CD14-positive monocyte (primary cell): ENCODE results near the gene TNNI3. TPM values are rescaled to one million over a fixed set of nuclear protein-coding genes. Genes with fewer than 3 reads are reported as not detected.

ENCODE experiments used
- DNase-seq, 3 donors: peaks; one replicate each; pipeline ENCODE4 v3.0.0-alpha.2; 2011 to 2022
- H2AFZ ChIP-seq: 2 replicates; pipeline ENCODE4 v1.6.0; 2012; ENCODE audit warnings: mild to moderate bottlenecking, low read depth, low read length, inconsistent platforms; ENCODE audit not compliant: insufficient read depth, poor library complexity, severe bottlenecking
- H3K27ac ChIP-seq, 2 donors: 1 replicate in 1 of 2; 2 replicates in 1 of 2; pipeline ENCODE4 v1.5.1; 2012 to 2013; ENCODE audit warnings: low read length in 2 of 2, control low read depth in 1 of 2, inconsistent platforms in 1 of 2, low read depth in 1 of 2, mild to moderate bottlenecking in 1 of 2
- H3K27me3 ChIP-seq, 2 donors: one replicate each; pipeline versions ENCODE4 v1.6.0 to v1.6.1; 2011 to 2013; ENCODE audit warnings: low read length in 2 of 2; ENCODE audit not compliant: control insufficient read depth in 2 of 2, insufficient read depth in 2 of 2
- H3K36me3 ChIP-seq, 2 donors: replicated peaks in 1 of 2; 1 replicate in 1 of 2; 2 replicates in 1 of 2; pipeline versions ENCODE4 v1.5.1 to v1.6.1; 2012 to 2013; ENCODE audit warnings: low read length in 2 of 2, control low read depth in 1 of 2, inconsistent platforms in 1 of 2, mild to moderate bottlenecking in 1 of 2; ENCODE audit not compliant: insufficient read depth in 2 of 2, control insufficient read depth in 1 of 2
- H3K4me1 ChIP-seq, 2 donors: 1 replicate in 1 of 2; 2 replicates in 1 of 2; pipeline versions ENCODE4 v1.5.1 to v1.6.1; 2012 to 2013; ENCODE audit warnings: low read length in 2 of 2, control low read depth in 1 of 2, inconsistent platforms in 1 of 2, mild to moderate bottlenecking in 1 of 2, moderate library complexity in 1 of 2; ENCODE audit not compliant: insufficient read depth in 2 of 2, control insufficient read depth in 1 of 2
- H3K4me2 ChIP-seq: replicated peaks from 2 replicates; pipeline ENCODE3; 2012; ENCODE audit warnings: low read length, moderate library complexity, mild to moderate bottlenecking; ENCODE audit not compliant: poor library complexity, severe bottlenecking; ENCODE audit errors: extremely low read depth
- H3K4me3 ChIP-seq, 3 experiments: fragments of 200-600 bp in 1 of 3; sonication (generic) in 1 of 3; replicated peaks in 1 of 3; 1 replicate in 2 of 3; 2 replicates in 1 of 3; pipeline ENCODE4 v1.5.1; 2011 to 2013; ENCODE audit warnings: low read length in 3 of 3, mild to moderate bottlenecking in 3 of 3, control low read depth in 2 of 3, low read depth in 2 of 3, inconsistent platforms in 1 of 3, moderate library complexity in 1 of 3
- H3K79me2 ChIP-seq: 2 replicates; pipeline ENCODE4 v1.6.0; 2012; ENCODE audit warnings: mild to moderate bottlenecking, control low read depth, inconsistent platforms, low read length, moderate library complexity; ENCODE audit not compliant: insufficient read depth
- H3K9ac ChIP-seq: 2 replicates; pipeline ENCODE4 v1.6.0; 2017; ENCODE audit warnings: low read length, mild to moderate bottlenecking; ENCODE audit not compliant: insufficient read depth, poor library complexity, severe bottlenecking
- H3K9me3 ChIP-seq, 2 donors: replicated peaks in 1 of 2; 1 replicate in 1 of 2; 2 replicates in 1 of 2; pipeline versions ENCODE4 v1.5.1 to v1.6.1; 2012 to 2013; ENCODE audit warnings: low read length in 2 of 2, control low read depth in 1 of 2; ENCODE audit not compliant: control insufficient read depth in 1 of 2, insufficient read depth in 1 of 2
- H4K20me1 ChIP-seq: 2 replicates; pipeline ENCODE4 v1.6.0; 2012; ENCODE audit warnings: mild to moderate bottlenecking, low read length, control low read depth, moderate library complexity; ENCODE audit not compliant: insufficient read depth
- H3K27ac Mint-ChIP-seq, 7 donors: one replicate each; pipeline ENCODE4 v1.8.0; 2020; ENCODE audit warnings: mild to moderate bottlenecking in 7 of 7, mixed read lengths in 7 of 7, moderate library complexity in 6 of 7, inconsistent platforms in 2 of 7
- H3K27me3 Mint-ChIP-seq, 3 donors: one replicate each; pipeline ENCODE4 v1.8.0; 2021 to 2022; ENCODE audit warnings: low read depth in 3 of 3, mild to moderate bottlenecking in 3 of 3, mixed read lengths in 3 of 3, moderate library complexity in 3 of 3, inconsistent platforms in 1 of 3
- H3K36me3 Mint-ChIP-seq, 2 donors: one replicate each; pipeline ENCODE4 v1.8.0; 2020; ENCODE audit warnings: mixed read lengths in 2 of 2, inconsistent platforms in 1 of 2, mild to moderate bottlenecking in 1 of 2
- H3K4me1 Mint-ChIP-seq: one replicate; pipeline ENCODE4 v1.8.0; 2020; ENCODE audit warnings: mild to moderate bottlenecking, mixed read lengths
- H3K4me3 Mint-ChIP-seq, 2 donors: one replicate each; pipeline ENCODE4 v1.8.0; 2020; ENCODE audit warnings: mild to moderate bottlenecking in 2 of 2, mixed read lengths in 2 of 2, moderate library complexity in 1 of 2
- H3K9me3 Mint-ChIP-seq, 7 donors: one replicate each; pipeline ENCODE4 v1.8.0; 2020 to 2022; ENCODE audit warnings: mixed read lengths in 7 of 7, mild to moderate bottlenecking in 6 of 7, moderate library complexity in 6 of 7, inconsistent platforms in 2 of 7
- WGBS: methylation state at CpG from one replicate; pipeline ENCODE4 v1.1.5; 2013; ENCODE audit warnings: missing lambda C conversion rate; ENCODE audit not compliant: insufficient coverage; 5-methylcytosine and 5-hydroxymethylcytosine counted together
- intact Hi-C, 2 donors: fragments of 100-400 bp; cut with micrococcal nuclease; formaldehyde crosslinking; loops; one replicate each; pipeline versions ENCODE4 v1.15.0 to v1.15.1; 2023
- polyA plus RNA-seq, 3 donors: library from polyadenylated mRNA; depleted of rRNA in 1 of 3; unstranded in 2 of 3; stranded (reverse) in 1 of 3; fragments of 300-500 nt in 2 of 3; fragments of >200 nt in 1 of 3; fragmentation: Illumina TruSeq in 2 of 3; gene quantifications; 1 replicate in 2 of 3; 2 replicates in 1 of 3; pipeline ENCODE4 v1.2.3, GENCODE V29; 2012 to 2021
- TF ChIP-seq, protein P1 (sequence below): fragments of 200-600 bp; IDR thresholded peaks from one replicate; pipeline ENCODE4 v1.8.0; 2022; ENCODE audit warnings: antibody characterized with exemption, mild to moderate bottlenecking

TNNI3 gene
- polyA plus RNA-seq, 3 donors, result 1.2 TPM; not detected in 2

DNA sequence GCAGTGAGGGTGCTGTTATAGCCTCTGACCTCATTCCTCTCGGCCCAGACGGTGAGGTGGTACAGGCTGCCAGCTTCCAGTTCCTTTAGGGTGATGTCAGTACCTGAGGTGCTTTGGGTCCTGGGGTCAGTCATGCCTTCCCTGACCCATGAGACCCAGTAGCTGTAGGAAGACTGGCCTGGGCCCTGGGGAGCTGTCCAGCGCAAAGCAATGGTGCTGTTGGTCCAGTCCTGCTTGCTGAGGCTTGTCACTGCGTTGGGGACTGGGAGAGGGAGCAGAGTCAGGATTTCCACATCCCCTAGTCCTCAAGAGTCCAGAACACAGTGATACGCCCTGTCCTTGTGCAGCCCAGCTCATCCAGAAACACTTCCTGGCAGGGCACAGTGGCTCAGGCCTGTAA is 41.1 kb upstream of the TNNI3 start:
- Mint-ChIP-seq H3K27me3 (peaks cover 7 to 30% (median 13%) of the 10 kb centered on the region in 3 donors), H3K36me3 (no peaks in the 10 kb centered on the region), H3K27ac (no peak overlapping the region), H3K9me3 (no peaks in the 10 kb centered on the region), H3K4me3 (no peak overlapping the region), H3K4me1 (peaks cover 2% of the 10 kb centered on the region)
- Histone ChIP-seq H3K79me2 (no peaks in the 10 kb centered on the region), H3K36me3 (no peaks in the 10 kb centered on the region), H3K4me2 (no peak overlapping the region), H3K27me3 (no peaks in the 10 kb centered on the region), H3K27ac (no peak overlapping the region), H3K9me3 (no peaks in the 10 kb centered on the region), H3K4me3 (no peak overlapping the region), H3K9ac (no peak overlapping the region), H2AFZ (no peak overlapping the region), H4K20me1 (no peaks in the 10 kb centered on the region), H3K4me1 (no peaks in the 10 kb centered on the region)
- TF ChIP-seq, protein P1, sequence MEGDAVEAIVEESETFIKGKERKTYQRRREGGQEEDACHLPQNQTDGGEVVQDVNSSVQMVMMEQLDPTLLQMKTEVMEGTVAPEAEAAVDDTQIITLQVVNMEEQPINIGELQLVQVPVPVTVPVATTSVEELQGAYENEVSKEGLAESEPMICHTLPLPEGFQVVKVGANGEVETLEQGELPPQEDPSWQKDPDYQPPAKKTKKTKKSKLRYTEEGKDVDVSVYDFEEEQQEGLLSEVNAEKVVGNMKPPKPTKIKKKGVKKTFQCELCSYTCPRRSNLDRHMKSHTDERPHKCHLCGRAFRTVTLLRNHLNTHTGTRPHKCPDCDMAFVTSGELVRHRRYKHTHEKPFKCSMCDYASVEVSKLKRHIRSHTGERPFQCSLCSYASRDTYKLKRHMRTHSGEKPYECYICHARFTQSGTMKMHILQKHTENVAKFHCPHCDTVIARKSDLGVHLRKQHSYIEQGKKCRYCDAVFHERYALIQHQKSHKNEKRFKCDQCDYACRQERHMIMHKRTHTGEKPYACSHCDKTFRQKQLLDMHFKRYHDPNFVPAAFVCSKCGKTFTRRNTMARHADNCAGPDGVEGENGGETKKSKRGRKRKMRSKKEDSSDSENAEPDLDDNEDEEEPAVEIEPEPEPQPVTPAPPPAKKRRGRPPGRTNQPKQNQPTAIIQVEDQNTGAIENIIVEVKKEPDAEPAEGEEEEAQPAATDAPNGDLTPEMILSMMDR, result no peak
- 58% methylated on average over 5 of the region's 5 CpGs for WGBS
- no peak for DNase-seq
- intact Hi-C loops, result no loop called here

DNA sequence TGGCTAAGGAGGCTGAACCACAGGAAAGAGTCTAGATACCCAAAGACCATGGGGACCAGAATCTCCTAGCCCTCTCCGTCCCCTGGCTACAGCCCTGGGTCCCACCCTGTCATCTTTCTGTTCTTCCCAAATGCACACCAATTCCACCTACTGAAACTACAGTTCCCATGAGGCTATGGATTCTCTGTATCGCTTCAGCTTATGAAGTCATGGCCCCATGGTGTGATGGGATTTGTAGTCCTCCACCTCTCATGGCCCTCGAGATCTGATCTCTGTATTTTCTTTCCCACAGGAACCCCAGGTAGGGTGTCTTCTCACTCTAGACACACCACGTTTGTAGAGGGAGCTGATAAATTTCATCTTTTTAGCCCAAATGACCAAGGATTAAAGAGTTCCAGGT is 40.0 kb upstream of the TNNI3 start:
- TF ChIP-seq, protein P1, result no peak
- intact Hi-C loops, result no loop called here
- Histone ChIP-seq H3K79me2 (no peaks in the 10 kb centered on the region), H3K9me3 (no peaks in the 10 kb centered on the region), H4K20me1 (no peaks in the 10 kb centered on the region), H3K9ac (no peak overlapping the region), H2AFZ (no peak overlapping the region), H3K36me3 (no peaks in the 10 kb centered on the region), H3K4me1 (no peaks in the 10 kb centered on the region), H3K4me2 (no peak overlapping the region), H3K27me3 (no peaks in the 10 kb centered on the region), H3K27ac (no peak overlapping the region), H3K4me3 (no peak overlapping the region)
- Mint-ChIP-seq H3K9me3 (no peaks in the 10 kb centered on the region), H3K4me1 (peaks cover 6% of the 10 kb centered on the region), H3K36me3 (no peaks in the 10 kb centered on the region), H3K4me3 (no peak overlapping the region), H3K27ac (no peak overlapping the region), H3K27me3 (peaks cover 7 to 32% (median 17%) of the 10 kb centered on the region in 3 donors)
- no peak for DNase-seq
- WGBS, result no CpG with 5 or more reads among the region's 4 CpGs
